GM04504 (cell line): ENCODE data around the gene LRRC31.

Source experiments
- DNase-seq: peaks from one replicate; pipeline ENCODE4 v3.0.0-alpha.2; 2012; ENCODE audit warnings: low read depth

LRRC31 gene

GRCh38 chr3:169813278-169813677, 56.5 kb downstream of the LRRC31 start:
- no peak for DNase-seq

GRCh38 chr3:169812332-169813235, 57.2 kb downstream of the LRRC31 start, which contains the start of the genes LRRC34 and LRRIQ4:
TSS of gene LRRC34 (minus strand) at chr3:169812904. CDS start at chr3:169812548, 356 bp downstream.
TSS of gene LRRIQ4 (plus strand) at chr3:169812870. CDS start at chr3:169821922, 9,052 bp downstream.
- DNase-seq = peak; percentile 59

GRCh38 chr3:169811631-169812331, 58.0 kb downstream of the LRRC31 start:
- peak; percentile 13 for DNase-seq

- no peak for DNase-seq
These were observed 60.4 kb downstream of the LRRC31 start for GRCh38 chr3:169809230-169809795.

- no peak for DNase-seq
These were observed 65.1 kb downstream of the LRRC31 start for GRCh38 chr3:169804681-169805080.

GRCh38 chr3:169792359-169792758, 77.4 kb downstream of the LRRC31 start:
- DNase-seq = no peak

- DNase-seq = no peak
These were observed 78.9 kb downstream of the LRRC31 start for GRCh38 chr3:169790687-169791429.

GRCh38 chr3:169790219-169790618, 79.5 kb downstream of the LRRC31 start:
- DNase-seq = no peak
